ENCODE measurements around the gene SLC15A3. TPM values are rescaled to one million over a fixed set of nuclear protein-coding genes. Genes with fewer than 3 reads are reported as not detected.
"Not testable (repeated sequence)": the region's sequence is repeated elsewhere in the genome, so short reads cannot be mapped to it uniquely, and the experiment has no call there.

Gene SLC15A3
- total RNA-seq, 1 experiment from 2014 or later = 8.7 TPM

DNA sequence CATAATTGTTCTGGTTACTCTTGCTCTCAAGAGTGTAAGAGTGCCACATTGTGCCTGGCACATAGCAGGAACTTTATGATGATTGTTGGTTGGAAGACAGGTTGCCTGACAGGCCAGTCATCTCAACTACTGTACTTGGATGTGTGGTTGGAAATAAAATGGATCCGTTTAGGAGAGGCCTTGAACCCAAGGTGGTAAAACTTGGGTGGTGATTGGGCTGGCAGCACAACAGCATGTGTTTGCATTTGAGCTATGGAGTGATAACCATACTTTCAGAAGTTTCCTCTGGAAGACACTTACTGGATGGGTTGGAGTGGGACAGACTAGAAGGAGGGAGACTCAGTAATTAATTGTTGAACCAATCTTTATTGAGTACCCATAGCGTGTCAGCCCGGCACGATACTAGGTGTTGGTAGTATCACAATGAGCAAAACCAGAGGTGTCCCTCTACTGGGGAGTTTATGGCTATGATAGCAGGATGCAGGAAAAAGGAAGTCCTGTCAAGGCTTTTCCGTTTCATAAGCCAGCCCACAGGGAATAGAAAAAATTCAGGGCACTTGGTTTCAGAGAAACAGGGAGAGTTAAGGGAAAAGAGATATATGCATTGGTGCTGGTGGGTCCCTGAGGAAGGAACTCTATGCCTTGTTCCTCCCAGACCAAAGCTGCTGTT is 41.1 kb downstream of the SLC15A3 start:
- POLR2A ChIA-PET = no interaction called here
- CTCF ChIA-PET = no interaction called here
- Histone ChIP-seq H3K4me1 (ENCODE audit: control insufficient read depth, insufficient read depth, low read length) (peaks cover 17% of the 10 kb centered on the region), H3K27ac (ENCODE audit: low read length) (no peak overlapping the region), H3K9me3 (ENCODE audit: control insufficient read depth, insufficient read depth, low read depth, low read length) (no peaks in the 10 kb centered on the region), H3K4me3 (ENCODE audit: low read depth in 2 of 2, low read length in 2 of 2) (no peak overlapping the region), H3K27me3 (ENCODE audit: control insufficient read depth, insufficient read depth, low read length) (0 out of 2 replicates have a peak, but pooled peaks cover 3% of the 10 kb centered on the region), H3K36me3 (ENCODE audit: control insufficient read depth, insufficient read depth, low read length) (peaks cover 3% of the 10 kb centered on the region; the same call in 1 of the 2 replicates)
- intact Hi-C loops (cut with micrococcal nuclease; ENCODE audit: unreplicated experiment) = no loop called here
- no TSS peak for BruUV-seq (replicated peaks)
- no peak for TF ChIP-seq TCF7L2 (IDR thresholded peaks at IDR 0.05; ENCODE audit: low read depth, low read length)
- TF ChIP-seq, protein P1, sequence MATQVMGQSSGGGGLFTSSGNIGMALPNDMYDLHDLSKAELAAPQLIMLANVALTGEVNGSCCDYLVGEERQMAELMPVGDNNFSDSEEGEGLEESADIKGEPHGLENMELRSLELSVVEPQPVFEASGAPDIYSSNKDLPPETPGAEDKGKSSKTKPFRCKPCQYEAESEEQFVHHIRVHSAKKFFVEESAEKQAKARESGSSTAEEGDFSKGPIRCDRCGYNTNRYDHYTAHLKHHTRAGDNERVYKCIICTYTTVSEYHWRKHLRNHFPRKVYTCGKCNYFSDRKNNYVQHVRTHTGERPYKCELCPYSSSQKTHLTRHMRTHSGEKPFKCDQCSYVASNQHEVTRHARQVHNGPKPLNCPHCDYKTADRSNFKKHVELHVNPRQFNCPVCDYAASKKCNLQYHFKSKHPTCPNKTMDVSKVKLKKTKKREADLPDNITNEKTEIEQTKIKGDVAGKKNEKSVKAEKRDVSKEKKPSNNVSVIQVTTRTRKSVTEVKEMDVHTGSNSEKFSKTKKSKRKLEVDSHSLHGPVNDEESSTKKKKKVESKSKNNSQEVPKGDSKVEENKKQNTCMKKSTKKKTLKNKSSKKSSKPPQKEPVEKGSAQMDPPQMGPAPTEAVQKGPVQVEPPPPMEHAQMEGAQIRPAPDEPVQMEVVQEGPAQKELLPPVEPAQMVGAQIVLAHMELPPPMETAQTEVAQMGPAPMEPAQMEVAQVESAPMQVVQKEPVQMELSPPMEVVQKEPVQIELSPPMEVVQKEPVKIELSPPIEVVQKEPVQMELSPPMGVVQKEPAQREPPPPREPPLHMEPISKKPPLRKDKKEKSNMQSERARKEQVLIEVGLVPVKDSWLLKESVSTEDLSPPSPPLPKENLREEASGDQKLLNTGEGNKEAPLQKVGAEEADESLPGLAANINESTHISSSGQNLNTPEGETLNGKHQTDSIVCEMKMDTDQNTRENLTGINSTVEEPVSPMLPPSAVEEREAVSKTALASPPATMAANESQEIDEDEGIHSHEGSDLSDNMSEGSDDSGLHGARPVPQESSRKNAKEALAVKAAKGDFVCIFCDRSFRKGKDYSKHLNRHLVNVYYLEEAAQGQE (IDR thresholded peaks at IDR 0.05; ENCODE audit: insufficient read depth in 1 of 2, low read depth in 2 of 2, low read length in 1 of 2) = no peak
- TF ChIP-seq SIN3A (IDR thresholded peaks at IDR 0.05; ENCODE audit: borderline replicate concordance, insufficient read depth, low read depth, low read length) = no peak
- TF ChIP-seq CTCF (IDR thresholded peaks at IDR 0.05) = no peak
- TF ChIP-seq POLR2AphosphoS5 (IDR thresholded peaks at IDR 0.05; ENCODE audit: low read depth, low read length) = no peak
- ATAC-seq = no peak
- no peak for DNase-seq (ENCODE audit: low read depth, low spot score)
- in situ Hi-C loops (cut with HindIII; ENCODE audit: low pct_unique_long_range_greater_than_20kb, low sequenced_read_pairs) = no loop called here

DNA sequence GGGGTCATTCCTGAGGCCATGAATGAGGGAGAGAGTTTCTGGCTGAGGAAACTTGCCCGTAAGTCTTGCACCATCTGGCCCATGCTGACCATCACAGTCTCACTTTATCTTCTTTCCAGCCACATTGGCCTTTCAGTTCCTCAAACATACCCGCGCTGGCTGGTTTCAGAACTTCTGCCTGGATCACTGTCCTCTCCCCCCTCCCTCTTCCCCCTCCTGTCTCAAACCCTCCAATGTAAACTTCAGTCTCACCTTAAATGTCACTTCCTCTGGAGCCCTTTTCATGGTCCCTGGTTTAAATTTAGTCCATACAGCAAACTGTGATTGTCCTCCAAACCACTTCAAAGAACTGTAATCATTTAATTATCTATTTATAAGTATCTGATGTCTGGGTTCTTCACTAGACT is 41.7 kb downstream of the SLC15A3 start:
- no peak for DNase-seq (ENCODE audit: low read depth, low spot score)
- no peak overlapping the region for H3K27ac ChIP-seq (ENCODE audit: low read length)
- BruUV-seq (replicated peaks) = no TSS peak
- TF ChIP-seq CTCF (IDR thresholded peaks at IDR 0.05) (no peak), POLR2AphosphoS5 (IDR thresholded peaks at IDR 0.05; ENCODE audit: low read depth, low read length) (no peak), SIN3A (IDR thresholded peaks at IDR 0.05; ENCODE audit: borderline replicate concordance, insufficient read depth, low read depth, low read length) (no peak), TCF7L2 (IDR thresholded peaks at IDR 0.05; ENCODE audit: low read depth, low read length) (no peak)
- TF ChIP-seq, protein P1 (IDR thresholded peaks at IDR 0.05; ENCODE audit: insufficient read depth in 1 of 2, low read depth in 2 of 2, low read length in 1 of 2) = no peak
- no peak for ATAC-seq
- H3K4me1 ChIP-seq (ENCODE audit: control insufficient read depth, insufficient read depth, low read length) = peaks cover 17% of the 10 kb centered on the region
- H3K27me3 ChIP-seq (ENCODE audit: control insufficient read depth, insufficient read depth, low read length) = 0 out of 2 replicates have a peak, but pooled peaks cover 3% of the 10 kb centered on the region
- in situ Hi-C loops (cut with HindIII; ENCODE audit: low pct_unique_long_range_greater_than_20kb, low sequenced_read_pairs) = no loop called here
- CTCF ChIA-PET = no interaction called here
- intact Hi-C loops (cut with micrococcal nuclease; ENCODE audit: unreplicated experiment) = no loop called here
- H3K4me3 ChIP-seq (ENCODE audit: low read depth in 2 of 2, low read length in 2 of 2) = no peak overlapping the region
- POLR2A ChIA-PET = no interaction called here
- no peaks in the 10 kb centered on the region for H3K9me3 ChIP-seq (ENCODE audit: control insufficient read depth, insufficient read depth, low read depth, low read length)
- H3K36me3 ChIP-seq (ENCODE audit: control insufficient read depth, insufficient read depth, low read length) = peaks cover 3% of the 10 kb centered on the region; the same call in 1 of the 2 replicates

GRCh38 chr11:60909680-60910280 is 42.2 kb downstream of the SLC15A3 start:
- H3K4me3 ChIP-seq (ENCODE audit: low read depth in 2 of 2, low read length in 2 of 2); H3K36me3 ChIP-seq (ENCODE audit: control insufficient read depth, insufficient read depth, low read length); in situ Hi-C loops (cut with HindIII; ENCODE audit: low pct_unique_long_range_greater_than_20kb, low sequenced_read_pairs); H3K27ac ChIP-seq (ENCODE audit: low read length); DNase-seq (ENCODE audit: low read depth, low spot score); intact Hi-C loops (cut with micrococcal nuclease; ENCODE audit: unreplicated experiment); CTCF ChIA-PET; H3K27me3 ChIP-seq (ENCODE audit: control insufficient read depth, insufficient read depth, low read length); BruUV-seq (replicated peaks); ATAC-seq; H3K9me3 ChIP-seq (ENCODE audit: control insufficient read depth, insufficient read depth, low read depth, low read length); POLR2A ChIA-PET: not testable (repeated sequence)
- peaks cover 17% of the 10 kb centered on the region for H3K4me1 ChIP-seq (ENCODE audit: control insufficient read depth, insufficient read depth, low read length)

Measured in Panc1 (cell line).